PC-9 (cell line): ENCODE results near the gene IQGAP3. TPM values are rescaled to one million over a fixed set of nuclear protein-coding genes. Genes with fewer than 3 reads are reported as not detected.
A peak's percentile ranks its signal among the peaks of the same experiment; 100 is the strongest.

Experiments used
- BruUV-seq: library from RNA; stranded (reverse); fragments of 400-500 nt; replicated peaks from 2 replicates; lab custom pipeline; 2021; lab: Mats Ljungman, UMichigan
- CTCF ChIA-PET: fragments of 300-600 bp; sonication (Branson Sonifier 250); formaldehyde crosslinking; loops from one replicate; lab custom pipeline; 2022; ENCODE audit warnings: antibody characterized with exemption; lab: Charles Lee
- POLR2A ChIA-PET: fragments of 300-600 bp; sonication (Branson Sonifier 250); formaldehyde crosslinking; loops from one replicate; lab custom pipeline; 2022; ENCODE audit warnings: antibody characterized with exemption; ENCODE audit not compliant: unreplicated experiment; lab: Charles Lee
- DNase-seq, 2 experiments: peaks; one replicate each; pipeline versions ENCODE4 v3.0.0 to v3.0.0-alpha.2; 2015 to 2022; ENCODE audit warnings: mixed read lengths in 1 of 2
- H2AFZ ChIP-seq: fragments of 200-600 bp; sonication (generic); 2 replicates; pipeline ENCODE4 v1.8.1; 2017; ENCODE audit warnings: antibody characterized with exemption
- H3F3A ChIP-seq: fragments of 200-600 bp; sonication (generic); 2 replicates; pipeline ENCODE4 v1.8.1; 2017; ENCODE audit warnings: antibody characterized with exemption, mild to moderate bottlenecking, low read depth; ENCODE audit not compliant: insufficient read depth
- H3K27ac ChIP-seq: fragments of 200-600 bp; sonication (generic); 2 replicates; pipeline ENCODE4 v1.6.1; 2016; ENCODE audit warnings: mixed run types
- H3K27me3 ChIP-seq: fragments of 200-600 bp; sonication (generic); 2 replicates; pipeline ENCODE4 v1.6.1; 2016; ENCODE audit warnings: low read depth, mixed run types; ENCODE audit not compliant: insufficient read depth
- H3K36me3 ChIP-seq: fragments of 200-600 bp; sonication (generic); 2 replicates; pipeline ENCODE4 v1.6.1; 2016; ENCODE audit warnings: low read depth, mixed run types
- H3K4me1 ChIP-seq: fragments of 200-600 bp; sonication (generic); replicated peaks from 2 replicates; pipeline ENCODE4 v1.6.1; 2016; ENCODE audit warnings: mixed run types; ENCODE audit not compliant: insufficient read depth
- H3K4me2 ChIP-seq: fragments of 200-600 bp; sonication (generic); 2 replicates; pipeline ENCODE4 v1.6.1; 2017; ENCODE audit warnings: mixed run types
- H3K4me3 ChIP-seq: fragments of 200-600 bp; sonication (generic); 2 replicates; pipeline ENCODE4 v1.6.1; 2016; ENCODE audit warnings: mixed run types
- H3K79me2 ChIP-seq: fragments of 200-600 bp; sonication (generic); 2 replicates; pipeline ENCODE4 v1.6.1; 2017; ENCODE audit warnings: low read depth, mixed run types
- H3K9me2 ChIP-seq: fragments of 200-600 bp; sonication (generic); 2 replicates; pipeline ENCODE4 v1.8.1; 2017; ENCODE audit warnings: mild to moderate bottlenecking; ENCODE audit not compliant: insufficient read depth
- H3K9me3 ChIP-seq: fragments of 200-600 bp; sonication (generic); 2 replicates; pipeline ENCODE4 v1.8.1; 2016; ENCODE audit warnings: low read depth; ENCODE audit not compliant: insufficient read depth
- H4K20me1 ChIP-seq: fragments of 200-600 bp; sonication (generic); 2 replicates; pipeline ENCODE4 v1.8.1; 2017; ENCODE audit not compliant: insufficient read depth
- CTCF ChIP-seq: fragments of 200-600 bp; sonication (generic); conservative IDR thresholded peaks from 2 replicates; pipeline ENCODE4 v1.6.1; 2017; ENCODE audit warnings: mixed run types, antibody characterized with exemption, mild to moderate bottlenecking, moderate library complexity
- EZH2 ChIP-seq: fragments of 200-600 bp; sonication (generic); IDR thresholded peaks from 2 replicates; pipeline ENCODE4 v1.8.0; 2017; ENCODE audit warnings: antibody characterized with exemption, low read depth
- intact Hi-C: fragments of 100-400 bp; cut with micrococcal nuclease; formaldehyde crosslinking; loops from one replicate; pipeline ENCODE4 v1.10.0; 2022; ENCODE audit not compliant: unreplicated experiment
- total RNA-seq: library from RNA; stranded (reverse); gene quantifications from 2 replicates; pipeline ENCODE4 v1.2.3, GENCODE V29; 2021

IQGAP3 gene
- total RNA-seq, 1 experiment from 2014 or later: 63.1 TPM

- no peaks in the 10 kb centered on the region for H3K27me3 ChIP-seq
- H3K36me3 ChIP-seq: peaks cover 6% of the 10 kb centered on the region
- no peak for DNase-seq
- H3K4me3 ChIP-seq: no peak overlapping the region
- H4K20me1 ChIP-seq: no peaks in the 10 kb centered on the region
- H3F3A ChIP-seq: peaks cover 21% of the 10 kb centered on the region; the same call in 1 of the 2 replicates
- no peaks in the 10 kb centered on the region for H3K9me2 ChIP-seq
- no peaks in the 10 kb centered on the region for H3K9me3 ChIP-seq
- no peak overlapping the region for H2AFZ ChIP-seq
- intact Hi-C loops: no loop called here
- CTCF ChIA-PET: interaction anchor here (0.6 kb wide), 2 partner anchors 214 to 563 kb away, joined by 3 to 5 read pairs; no protein-coding TSS in a partner anchor
- TF ChIP-seq CTCF (peak; percentile 41; the same call in 1 of the 2 replicates), EZH2 (no peak)
- H3K79me2 ChIP-seq: peaks cover 32% of the 10 kb centered on the region
- 0 out of 2 replicates have a peak overlapping the region, but pooled peaks have one; percentile 4 for H3K4me2 ChIP-seq
- POLR2A ChIA-PET: interaction anchor here (0.6 kb wide), 1 partner anchor 542 kb away, joined by 8 read pairs; the partner anchor contains the start of gene RAB25
- peaks cover 21% of the 10 kb centered on the region for H3K4me1 ChIP-seq
- H3K27ac ChIP-seq: no peak overlapping the region
- no TSS peak for BruUV-seq
Measured at GRCh38 chr1:156602557-156602993, 30.2 kb upstream of the IQGAP3 start.

GRCh38 chr1:156601892-156602291 lies 29.5 kb upstream of the IQGAP3 start:
- BruUV-seq: no TSS peak
- CTCF ChIA-PET: interaction anchor here (0.6 kb wide), 2 partner anchors 213 to 563 kb away, joined by 3 to 5 read pairs; no protein-coding TSS in a partner anchor
- Histone ChIP-seq H3K36me3 (peaks cover 12% of the 10 kb centered on the region), H3K27me3 (no peaks in the 10 kb centered on the region), H3F3A (peaks cover 23% of the 10 kb centered on the region; the same call in 1 of the 2 replicates), H3K27ac (peak overlapping the region; percentile 70), H3K4me2 (peak overlapping the region; percentile 84), H3K9me2 (no peaks in the 10 kb centered on the region), H3K9me3 (no peaks in the 10 kb centered on the region), H2AFZ (peak overlapping the region; percentile 97), H4K20me1 (no peaks in the 10 kb centered on the region), H3K4me3 (peak overlapping the region; percentile 77), H3K79me2 (peaks cover 32% of the 10 kb centered on the region), H3K4me1 (peaks cover 16% of the 10 kb centered on the region)
- no peak for DNase-seq
- intact Hi-C loops: no loop called here
- POLR2A ChIA-PET: interaction anchor here (0.6 kb wide), 1 partner anchor 541 kb away, joined by 8 read pairs; the partner anchor contains the start of gene RAB25
- TF ChIP-seq CTCF: no peak
- TF ChIP-seq EZH2: no peak

GRCh38 chr1:156601122-156601830 lies 28.9 kb upstream of the IQGAP3 start, which contains the start of gene GPATCH4:
Gene GPATCH4, minus strand, starts transcription at chr1:156601479.
- H3K36me3 ChIP-seq: peaks cover 14% of the 10 kb centered on the region
- H3K4me2 ChIP-seq: peak within 1 kb of the TSS; percentile 84
- H3K27me3 ChIP-seq: no peaks in the 10 kb centered on the region
- H3F3A ChIP-seq: peaks cover 25% of the 10 kb centered on the region; the same call in 1 of the 2 replicates
- peaks cover 16% of the 10 kb centered on the region for H3K4me1 ChIP-seq
- H3K9me3 ChIP-seq: no peaks in the 10 kb centered on the region
- peaks cover 32% of the 10 kb centered on the region for H3K79me2 ChIP-seq
- H2AFZ ChIP-seq: peak within 1 kb of the TSS; percentile 97
- ChIA-PET POLR2A (no interaction called here), CTCF (no interaction called here)
- H3K4me3 ChIP-seq: peak within 1 kb of the TSS; percentile 77
- peak; percentile 63 to 65 for DNase-seq
- H3K27ac ChIP-seq: peak within 1 kb of the TSS; percentile 70
- no peaks in the 10 kb centered on the region for H3K9me2 ChIP-seq
- no peak for TF ChIP-seq CTCF
- no peak for TF ChIP-seq EZH2
- no TSS peak for BruUV-seq
- H4K20me1 ChIP-seq: no peaks in the 10 kb centered on the region
- intact Hi-C loops: no loop called here
